Ishikawa (cell line): Measurements from ENCODE around the gene ZNF862.

Experiments
- CEBPB ChIP-seq: IDR thresholded peaks from 2 replicates; pipeline ENCODE4 v1.6.1; 2012
- FOXM1 ChIP-seq: IDR thresholded peaks from 2 replicates; pipeline ENCODE4 v1.6.1; 2012; ENCODE audit warnings: low read depth, borderline replicate concordance
- MAX ChIP-seq: IDR thresholded peaks from 2 replicates; pipeline ENCODE4 v1.6.1; 2012
- NFIC ChIP-seq: IDR thresholded peaks from 2 replicates; pipeline ENCODE4 v1.6.1; 2012
- RAD21 ChIP-seq: IDR thresholded peaks from 2 replicates; pipeline ENCODE4 v1.6.1; 2012; ENCODE audit warnings: low read depth
- TAF1 ChIP-seq: IDR thresholded peaks from 2 replicates; pipeline ENCODE4 v1.6.1; 2012; ENCODE audit warnings: low read depth, mild to moderate bottlenecking
- TCF12 ChIP-seq: IDR thresholded peaks from 2 replicates; pipeline ENCODE4 v1.6.1; 2012; ENCODE audit warnings: low read depth
- TEAD4 ChIP-seq: IDR thresholded peaks from 2 replicates; pipeline ENCODE4 v1.6.1; 2012
- USF1 ChIP-seq: IDR thresholded peaks from 2 replicates; pipeline ENCODE4 v1.6.1; 2012

- TF ChIP-seq FOXM1 = no peak
- no peak for TF ChIP-seq TAF1
- no peak for TF ChIP-seq TEAD4
- no peak for TF ChIP-seq MAX
- no peak for TF ChIP-seq NFIC
- no peak for TF ChIP-seq RAD21
- TF ChIP-seq USF1 = no peak
- TF ChIP-seq TCF12 = no peak
- no peak for TF ChIP-seq CEBPB
These were observed 32.1 kb downstream of the ZNF862 start for GRCh38 chr7:149870274-149870673.
